Smooth muscle cell of the brain vasculature (primary cell): Measurements from ENCODE around the gene MEX3A.

Source experiments
- DNase-seq: peaks from one replicate; pipeline ENCODE4 v3.0.0-alpha.2; 2012; ENCODE audit warnings: low read depth, low spot score

MEX3A gene

GRCh38 chr1:156102633-156103511 lies 20.6 kb upstream of the MEX3A start:
- DNase-seq = no peak

GRCh38 chr1:156101880-156102279 lies 19.6 kb upstream of the MEX3A start:
- DNase-seq = no peak

DNA sequence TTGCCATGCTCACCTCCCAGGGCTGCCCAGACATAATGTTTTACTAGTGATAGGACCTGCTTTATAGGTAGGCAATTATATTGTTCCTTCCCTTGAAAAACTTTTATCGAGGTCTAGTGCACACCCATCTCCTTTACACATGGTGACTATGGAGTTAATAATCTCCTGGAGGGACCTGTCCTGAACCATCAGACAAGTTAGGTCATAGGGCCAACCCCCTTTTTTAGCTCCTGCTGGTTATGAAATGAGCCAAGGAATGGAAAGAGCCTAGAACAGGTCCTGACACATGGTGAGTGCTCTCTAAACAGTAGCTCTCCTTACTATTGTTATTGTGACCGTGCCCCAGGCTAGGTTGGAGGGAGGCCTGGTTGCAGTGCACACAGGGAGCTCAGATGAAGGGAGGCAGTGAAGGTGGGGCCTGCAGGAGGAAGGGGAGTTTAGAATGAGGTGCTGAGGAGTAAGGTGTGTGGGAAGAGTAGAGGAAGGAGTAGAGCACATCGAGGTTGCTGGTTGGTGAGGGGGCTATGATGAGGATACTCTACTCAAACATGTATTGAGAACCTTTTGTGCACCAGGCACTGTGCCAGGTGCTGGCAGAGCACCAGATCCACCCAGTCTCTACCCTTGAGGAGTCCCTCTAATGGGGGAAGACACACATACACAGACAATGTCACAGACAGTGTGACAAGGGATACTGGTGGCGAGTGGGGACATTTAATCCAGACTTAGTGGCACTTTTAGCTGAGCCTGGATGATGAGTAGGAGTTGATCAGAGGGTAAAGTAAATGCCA lies 18.1 kb upstream of the MEX3A start:
- no peak for DNase-seq

- no peak for DNase-seq
Measured at GRCh38 chr1:156099282-156099681, 17.0 kb upstream of the MEX3A start.

- DNase-seq = no peak
Measured at GRCh38 chr1:156098784-156099183, 16.5 kb upstream of the MEX3A start.

GRCh38 chr1:156097499-156098178 lies 15.4 kb upstream of the MEX3A start:
- DNase-seq = no peak

- DNase-seq = no peak
Measured at GRCh38 chr1:156096640-156097391, 14.6 kb upstream of the MEX3A start.

- no peak for DNase-seq
Measured at GRCh38 chr1:156095906-156096508, 13.7 kb upstream of the MEX3A start.

DNA sequence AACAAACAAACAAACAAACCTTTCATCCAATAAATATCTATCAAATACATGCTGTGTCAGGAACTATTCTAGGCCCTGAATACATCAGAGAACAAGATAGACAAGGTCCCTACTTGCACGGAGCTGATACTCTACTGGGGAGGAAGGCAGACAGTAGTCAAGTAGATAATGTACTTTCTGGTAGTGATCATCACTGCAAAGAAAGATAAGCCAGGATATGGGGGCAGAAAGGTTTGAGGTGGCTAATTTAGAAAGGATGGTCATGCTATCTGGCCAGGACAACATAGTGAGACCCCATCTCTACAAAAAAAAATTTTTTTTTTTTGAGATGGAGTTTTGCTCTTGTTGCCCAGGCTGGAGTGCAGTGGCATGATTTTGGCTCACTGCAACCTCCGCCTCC lies 9.3 kb upstream of the MEX3A start:
- DNase-seq = no peak

DNA sequence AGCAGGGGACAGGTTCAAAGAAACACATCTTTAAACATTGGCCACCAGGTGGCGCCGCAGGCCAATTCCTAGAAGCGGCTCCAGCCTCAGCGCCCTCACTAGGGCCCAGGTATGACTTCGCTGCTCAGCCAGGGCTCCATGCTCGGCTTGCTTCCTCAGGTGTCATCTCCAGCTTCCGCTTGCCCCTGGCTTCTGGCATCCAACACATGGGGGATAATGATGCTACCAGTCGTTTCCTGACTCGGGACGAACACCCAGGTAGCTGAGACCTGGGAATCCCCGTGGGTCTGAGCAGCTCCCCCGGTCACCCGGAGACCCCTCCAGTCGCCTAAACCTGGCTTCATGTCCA lies 8.5 kb upstream of the MEX3A start:
- no peak for DNase-seq

- no peak for DNase-seq
Measured at GRCh38 chr1:156090138-156090839, 8.0 kb upstream of the MEX3A start.

- DNase-seq = no peak
Measured at GRCh38 chr1:156089704-156090103, 7.4 kb upstream of the MEX3A start.

- peak; percentile 75 for DNase-seq
Measured at GRCh38 chr1:156086256-156086662, 4.0 kb upstream of the MEX3A start.

DNA sequence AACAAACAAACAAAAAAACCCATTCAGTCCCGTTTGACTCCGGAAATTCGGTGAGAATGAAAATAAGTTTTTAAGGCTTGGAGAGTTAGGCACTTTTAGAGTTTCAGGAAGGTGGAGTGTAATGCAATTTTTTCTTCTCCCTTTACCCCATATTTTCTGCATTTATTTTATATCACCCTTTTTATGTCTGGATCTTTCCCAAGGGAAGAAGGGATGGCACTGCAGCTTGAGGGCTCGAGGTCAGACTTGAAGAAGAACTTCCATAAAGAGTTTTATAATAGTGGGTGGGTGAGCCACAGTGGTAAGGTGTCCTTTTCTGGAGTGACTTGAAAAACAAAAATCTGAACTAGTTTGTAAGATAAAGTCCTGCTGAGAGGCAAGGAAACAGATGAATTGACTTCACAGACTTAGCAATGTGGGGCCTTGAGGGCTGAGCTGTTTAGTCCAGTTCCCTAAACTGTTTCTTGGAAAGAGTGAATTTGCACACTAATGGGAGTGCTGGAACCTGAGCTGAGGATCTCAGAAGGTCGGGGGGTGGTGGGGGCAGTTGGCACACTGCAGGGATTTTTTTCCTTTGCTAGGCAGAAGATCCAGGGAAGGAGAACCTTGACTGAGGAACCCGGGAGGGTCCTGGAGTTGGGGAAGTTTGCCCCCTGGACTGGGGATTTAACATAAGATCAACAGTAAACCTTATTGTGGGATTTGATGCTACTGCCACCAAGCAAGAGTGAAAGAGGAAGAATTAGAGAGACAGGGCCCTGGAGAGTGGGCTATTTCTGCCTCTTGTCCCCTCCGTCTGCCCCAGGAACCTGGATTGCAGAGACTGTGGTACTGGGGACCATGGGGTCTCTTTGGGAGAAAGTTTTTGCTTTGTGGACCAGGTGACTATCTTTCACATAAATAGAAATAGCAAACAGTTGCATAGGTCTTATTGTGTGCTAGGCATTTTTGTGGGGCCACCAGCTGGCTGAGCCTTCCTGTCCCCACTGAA lies 1.8 kb upstream of the MEX3A start:
- no peak for DNase-seq

DNA sequence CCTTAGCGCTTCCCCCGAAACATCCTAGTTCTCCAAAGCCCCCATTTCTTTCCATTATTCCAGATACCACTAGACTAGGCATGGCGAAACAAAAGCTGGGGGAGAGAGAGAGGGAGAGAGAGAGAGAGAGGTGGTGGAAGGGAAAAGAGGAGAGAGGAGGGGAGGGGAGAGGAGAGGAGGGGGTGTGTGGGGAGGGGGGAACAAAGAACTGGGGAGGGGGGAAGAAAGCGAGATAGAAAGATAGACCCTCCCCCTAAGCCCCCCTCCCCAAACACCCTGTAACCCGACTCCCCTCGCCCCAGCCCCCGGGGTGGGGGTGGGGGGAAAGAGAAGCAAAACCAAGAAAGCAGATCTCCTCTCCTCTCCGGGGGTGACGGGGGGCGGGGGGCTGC lies 352 bp downstream of the MEX3A start:
- DNase-seq = no peak

DNA sequence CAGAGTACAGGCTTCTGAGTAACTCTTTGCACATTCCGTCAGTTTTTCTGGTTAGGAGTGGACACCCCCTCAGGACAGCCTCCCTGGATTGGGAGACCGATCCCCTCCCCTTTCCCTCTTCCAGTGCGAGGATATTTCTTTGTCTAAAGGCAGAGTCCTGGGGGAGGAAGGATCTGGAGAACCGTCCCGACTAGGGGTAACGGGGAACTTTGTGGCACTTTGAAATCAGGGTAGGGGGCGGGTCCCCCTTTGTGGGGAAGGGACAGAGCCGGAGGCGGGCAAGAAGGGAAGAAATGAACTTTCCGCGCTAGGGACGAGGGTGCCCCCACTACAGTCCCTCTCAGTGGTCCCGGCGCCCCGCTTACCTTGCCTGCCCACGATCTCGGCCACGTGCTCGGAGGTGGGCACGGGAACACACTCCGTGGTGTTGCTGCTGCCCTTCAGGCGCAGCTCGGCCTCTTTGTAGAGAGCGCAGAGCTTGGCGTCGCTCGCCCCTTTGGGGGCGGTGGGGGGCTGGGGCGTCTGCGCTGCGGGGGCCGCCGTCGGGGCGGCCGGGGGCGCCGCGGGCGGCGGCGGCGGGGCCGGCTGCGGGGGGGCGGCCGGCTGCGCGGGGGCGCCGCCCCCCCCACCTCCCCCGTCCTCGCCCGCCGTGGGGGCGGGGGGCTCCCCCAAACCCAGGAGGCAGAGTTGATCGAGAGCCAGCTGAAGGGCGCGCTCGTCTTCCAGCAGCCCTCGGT lies 917 bp downstream of the MEX3A start:
- DNase-seq = no peak

GRCh38 chr1:156080863-156081179 lies 1.4 kb downstream of the MEX3A start:
- DNase-seq = no peak

DNA sequence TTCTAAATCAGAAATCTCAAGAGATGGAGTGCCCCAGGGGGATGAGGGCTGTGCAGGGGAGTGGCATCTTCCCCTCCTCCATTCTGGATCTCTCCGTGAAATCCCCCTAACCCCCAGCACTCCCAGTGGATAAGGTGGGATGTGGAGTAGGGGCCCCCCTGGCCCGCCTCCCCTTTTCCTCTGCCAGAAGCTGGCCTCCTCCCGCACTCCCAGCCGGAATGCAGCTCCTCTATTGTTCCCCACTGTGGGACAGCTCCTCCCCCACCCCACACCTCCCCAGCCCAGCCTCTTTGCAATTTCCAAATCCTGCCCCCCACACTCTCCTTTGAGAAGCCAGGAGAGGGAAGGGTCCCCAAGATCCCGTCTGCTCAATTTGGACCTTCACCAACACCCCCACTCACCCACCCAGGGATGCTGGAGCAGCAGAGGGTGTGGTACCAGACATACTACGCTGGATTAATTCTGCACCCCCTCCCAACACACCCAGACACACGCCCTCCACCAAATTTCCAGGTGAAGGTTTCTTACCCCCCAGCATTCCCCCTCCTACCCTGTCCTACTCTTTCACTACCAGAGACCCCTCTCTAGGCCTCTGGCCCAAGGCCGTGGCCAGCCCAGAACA lies 1.9 kb downstream of the MEX3A start:
- DNase-seq = no peak
